SK-N-SH treated with all-trans-retinoic acid at 6 μM for 48 hours (cell line): ENCODE measurements around the gene MMEL1.

ENCODE experiments used
- ATAC-seq: fragments of 200-7000 bp; cut with Tn5 transposase; 3 replicates; pipeline ENCODE4 v1.9.1; 2020; ENCODE audit warnings: mild to moderate bottlenecking, moderate library complexity
- ARNTL ChIP-seq: fragments of 450-650 bp; formaldehyde crosslinking; IDR thresholded peaks from 2 replicates; pipeline ENCODE4 v1.5.0; 2020; ENCODE audit warnings: low read depth, mild to moderate bottlenecking, moderate library complexity, borderline replicate concordance
- BACH2 ChIP-seq: fragments of 250-450 bp; sonication (Bioruptor Pico); IDR thresholded peaks from 2 replicates; pipeline ENCODE4 v1.9.0; 2021; ENCODE audit warnings: mild to moderate bottlenecking, borderline replicate concordance
- ESRRG ChIP-seq: fragments of 250-450 bp; sonication (Bioruptor Pico); IDR thresholded peaks from 2 replicates; pipeline ENCODE4 v1.6.1; 2021; ENCODE audit warnings: mild to moderate bottlenecking
- GLIS3 ChIP-seq: fragments of 250-450 bp; sonication (Bioruptor Pico); IDR thresholded peaks from 2 replicates; pipeline ENCODE4 v1.5.0; 2020; ENCODE audit warnings: mild to moderate bottlenecking, moderate library complexity
- ISL1 ChIP-seq: fragments of 250-450 bp; sonication (Bioruptor Pico); IDR thresholded peaks from 2 replicates; pipeline ENCODE4 v2.1.2; 2022; ENCODE audit warnings: mild to moderate bottlenecking, moderate library complexity
- OSR1 ChIP-seq: fragments of 250-450 bp; sonication (Bioruptor Pico); IDR thresholded peaks from 2 replicates; pipeline ENCODE4 v1.8.0; 2022; ENCODE audit warnings: moderate library complexity, mild to moderate bottlenecking, inconsistent platforms
- PPARA ChIP-seq: fragments of 250-450 bp; sonication (Bioruptor Pico); IDR thresholded peaks from 2 replicates; pipeline ENCODE4 v1.5.0; 2020; ENCODE audit warnings: mild to moderate bottlenecking, borderline replicate concordance
- RARB ChIP-seq: fragments of 250-450 bp; sonication (Bioruptor Pico); IDR thresholded peaks from 2 replicates; pipeline ENCODE4 v1.8.0; 2021; ENCODE audit warnings: mild to moderate bottlenecking, moderate library complexity
- SNAI2 ChIP-seq: fragments of 250-450 bp; sonication (Bioruptor Pico); IDR thresholded peaks from 2 replicates; pipeline ENCODE4 v1.5.0; 2020; ENCODE audit warnings: mild to moderate bottlenecking, moderate library complexity
- TCF4 ChIP-seq: fragments of 250-450 bp; sonication (Bioruptor Pico); IDR thresholded peaks from 2 replicates; pipeline ENCODE4 v1.8.0; 2021; ENCODE audit warnings: mild to moderate bottlenecking, moderate library complexity, borderline replicate concordance
- TOX ChIP-seq: fragments of 250-450 bp; sonication (Bioruptor Pico); IDR thresholded peaks from 2 replicates; pipeline ENCODE4 v1.8.0; 2021; ENCODE audit warnings: mild to moderate bottlenecking, moderate library complexity, borderline replicate concordance
- ZC3H10 ChIP-seq: fragments of 250-450 bp; sonication (Bioruptor Pico); IDR thresholded peaks from 2 replicates; pipeline ENCODE4 v1.5.1; 2021; ENCODE audit warnings: mild to moderate bottlenecking, moderate library complexity
- ZFP3 ChIP-seq: fragments of 250-450 bp; sonication (Bioruptor Pico); IDR thresholded peaks from 2 replicates; pipeline ENCODE4 v1.5.0; 2020; ENCODE audit warnings: mild to moderate bottlenecking, moderate library complexity
- ZFP30 ChIP-seq: fragments of 450-650 bp; formaldehyde crosslinking; IDR thresholded peaks from 2 replicates; pipeline ENCODE4 v1.5.0; 2022; ENCODE audit warnings: mild to moderate bottlenecking, moderate library complexity
- ZNF565 ChIP-seq: fragments of 450-650 bp; formaldehyde crosslinking; conservative IDR thresholded peaks from 2 replicates; pipeline ENCODE4 v1.5.0; 2020; ENCODE audit warnings: low read depth, mild to moderate bottlenecking, moderate library complexity
- ZNF70 ChIP-seq: fragments of 450-650 bp; formaldehyde crosslinking; IDR thresholded peaks from 2 replicates; pipeline ENCODE4 v1.5.0; 2020; ENCODE audit warnings: mild to moderate bottlenecking, moderate library complexity
- ZNF8 ChIP-seq: fragments of 450-650 bp; formaldehyde crosslinking; IDR thresholded peaks from 2 replicates; pipeline ENCODE4 v1.5.0; 2020; ENCODE audit warnings: mild to moderate bottlenecking, moderate library complexity
- TF ChIP-seq, protein P1 (sequence below): fragments of 250-450 bp; sonication (Bioruptor Pico); IDR thresholded peaks from 2 replicates; pipeline ENCODE4 v1.8.0; 2020; ENCODE audit warnings: mild to moderate bottlenecking, moderate library complexity, borderline replicate concordance
- TF ChIP-seq, protein P2 (sequence below): fragments of 250-450 bp; sonication (Bioruptor Pico); IDR thresholded peaks from 2 replicates; pipeline ENCODE4 v1.5.1; 2021; ENCODE audit warnings: mild to moderate bottlenecking, moderate library complexity
- TF ChIP-seq, protein P3 (sequence below): fragments of 250-450 bp; sonication (Bioruptor Pico); IDR thresholded peaks from 2 replicates; pipeline ENCODE4 v1.5.0; 2020; ENCODE audit warnings: mild to moderate bottlenecking, moderate library complexity
- TF ChIP-seq, protein P4 (sequence below): fragments of 250-450 bp; sonication (Bioruptor Pico); IDR thresholded peaks from 2 replicates; pipeline ENCODE4 v1.5.1; 2020; ENCODE audit warnings: low read depth, mild to moderate bottlenecking, moderate library complexity
- TF ChIP-seq, protein P5 (sequence below): fragments of 250-450 bp; sonication (Bioruptor Pico); IDR thresholded peaks from 2 replicates; pipeline ENCODE4 v1.8.0; 2021; ENCODE audit warnings: low read depth, mild to moderate bottlenecking, moderate library complexity, borderline replicate concordance

Gene MMEL1

DNA sequence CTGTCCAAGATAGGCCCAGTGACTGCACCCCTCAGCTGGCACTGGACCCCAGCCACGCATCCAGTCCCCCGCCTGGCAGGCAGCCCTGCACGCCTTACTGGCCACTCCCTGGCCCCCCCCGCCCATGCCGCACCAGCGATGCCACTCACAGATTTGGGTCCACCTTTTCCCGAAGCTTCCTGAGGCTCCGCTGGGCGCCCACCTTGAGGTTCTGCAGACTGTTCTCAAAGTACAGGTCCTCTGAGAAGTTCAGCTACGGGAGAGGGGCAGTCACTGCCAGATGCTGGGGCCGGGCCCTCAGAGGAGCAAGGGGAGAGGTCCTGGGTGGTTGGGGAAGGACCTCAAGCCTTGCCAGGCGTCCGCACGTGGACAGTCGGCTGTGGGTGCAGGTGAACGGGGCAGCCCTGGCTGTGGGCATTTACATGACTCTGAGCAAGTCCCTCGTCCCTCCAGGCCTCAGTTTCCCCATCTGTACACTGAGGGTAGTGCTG lies 38.1 kb downstream of the MMEL1 start (continued):
- TF ChIP-seq, protein P1, sequence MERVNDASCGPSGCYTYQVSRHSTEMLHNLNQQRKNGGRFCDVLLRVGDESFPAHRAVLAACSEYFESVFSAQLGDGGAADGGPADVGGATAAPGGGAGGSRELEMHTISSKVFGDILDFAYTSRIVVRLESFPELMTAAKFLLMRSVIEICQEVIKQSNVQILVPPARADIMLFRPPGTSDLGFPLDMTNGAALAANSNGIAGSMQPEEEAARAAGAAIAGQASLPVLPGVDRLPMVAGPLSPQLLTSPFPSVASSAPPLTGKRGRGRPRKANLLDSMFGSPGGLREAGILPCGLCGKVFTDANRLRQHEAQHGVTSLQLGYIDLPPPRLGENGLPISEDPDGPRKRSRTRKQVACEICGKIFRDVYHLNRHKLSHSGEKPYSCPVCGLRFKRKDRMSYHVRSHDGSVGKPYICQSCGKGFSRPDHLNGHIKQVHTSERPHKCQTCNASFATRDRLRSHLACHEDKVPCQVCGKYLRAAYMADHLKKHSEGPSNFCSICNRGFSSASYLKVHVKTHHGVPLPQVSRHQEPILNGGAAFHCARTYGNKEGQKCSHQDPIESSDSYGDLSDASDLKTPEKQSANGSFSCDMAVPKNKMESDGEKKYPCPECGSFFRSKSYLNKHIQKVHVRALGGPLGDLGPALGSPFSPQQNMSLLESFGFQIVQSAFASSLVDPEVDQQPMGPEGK (CRISPR knock-in tag), result no peak
- TF ChIP-seq, protein P2, sequence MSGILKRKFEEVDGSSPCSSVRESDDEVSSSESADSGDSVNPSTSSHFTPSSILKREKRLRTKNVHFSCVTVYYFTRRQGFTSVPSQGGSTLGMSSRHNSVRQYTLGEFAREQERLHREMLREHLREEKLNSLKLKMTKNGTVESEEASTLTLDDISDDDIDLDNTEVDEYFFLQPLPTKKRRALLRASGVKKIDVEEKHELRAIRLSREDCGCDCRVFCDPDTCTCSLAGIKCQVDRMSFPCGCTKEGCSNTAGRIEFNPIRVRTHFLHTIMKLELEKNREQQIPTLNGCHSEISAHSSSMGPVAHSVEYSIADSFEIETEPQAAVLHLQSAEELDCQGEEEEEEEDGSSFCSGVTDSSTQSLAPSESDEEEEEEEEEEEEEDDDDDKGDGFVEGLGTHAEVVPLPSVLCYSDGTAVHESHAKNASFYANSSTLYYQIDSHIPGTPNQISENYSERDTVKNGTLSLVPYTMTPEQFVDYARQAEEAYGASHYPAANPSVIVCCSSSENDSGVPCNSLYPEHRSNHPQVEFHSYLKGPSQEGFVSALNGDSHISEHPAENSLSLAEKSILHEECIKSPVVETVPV (CRISPR knock-in tag), result no peak
- TF ChIP-seq GLIS3 (CRISPR knock-in tag) (no peak), ISL1 (CRISPR knock-in tag) (no peak), ZFP3 (no peak), ZNF8 (CRISPR knock-in tag) (no peak), TOX (CRISPR knock-in tag) (no peak), ZC3H10 (no peak)

DNA sequence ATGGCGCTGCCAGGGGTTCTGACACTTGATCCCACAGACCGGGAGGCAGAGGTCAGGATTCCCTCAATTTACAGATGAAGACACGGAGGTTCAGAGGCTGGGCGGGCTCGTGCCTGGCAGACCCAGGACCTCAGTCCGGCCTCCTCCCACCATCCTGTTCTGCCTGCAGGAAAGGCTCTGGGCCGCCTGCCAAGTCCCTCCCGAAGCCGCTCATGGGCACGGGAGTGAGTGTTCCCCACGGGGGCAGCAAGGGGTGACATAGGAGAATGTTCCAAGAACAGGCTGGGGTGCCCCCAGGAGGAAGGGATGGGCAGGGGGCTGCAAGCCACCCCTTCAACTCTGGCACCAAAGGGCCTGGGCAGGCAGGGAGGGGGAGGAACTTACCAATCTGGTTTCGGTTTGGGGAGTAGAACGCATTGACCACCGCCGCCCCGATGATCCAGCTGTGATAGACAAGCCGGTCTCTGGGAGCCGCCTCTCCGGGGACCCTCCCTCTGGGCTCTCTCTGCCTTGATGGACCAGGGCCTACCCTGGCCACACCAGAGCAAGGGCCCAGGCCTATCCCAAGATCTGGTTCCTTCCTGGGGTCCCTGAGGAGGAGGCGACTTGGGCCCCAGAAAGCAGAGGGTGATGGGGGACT lies 38.7 kb downstream of the MMEL1 start:
- TF ChIP-seq RARB (no peak), ZFP3 (no peak), ARNTL (no peak)
- TF ChIP-seq, protein P1 (CRISPR knock-in tag), result no peak
- TF ChIP-seq, protein P2 (CRISPR knock-in tag), result no peak

DNA sequence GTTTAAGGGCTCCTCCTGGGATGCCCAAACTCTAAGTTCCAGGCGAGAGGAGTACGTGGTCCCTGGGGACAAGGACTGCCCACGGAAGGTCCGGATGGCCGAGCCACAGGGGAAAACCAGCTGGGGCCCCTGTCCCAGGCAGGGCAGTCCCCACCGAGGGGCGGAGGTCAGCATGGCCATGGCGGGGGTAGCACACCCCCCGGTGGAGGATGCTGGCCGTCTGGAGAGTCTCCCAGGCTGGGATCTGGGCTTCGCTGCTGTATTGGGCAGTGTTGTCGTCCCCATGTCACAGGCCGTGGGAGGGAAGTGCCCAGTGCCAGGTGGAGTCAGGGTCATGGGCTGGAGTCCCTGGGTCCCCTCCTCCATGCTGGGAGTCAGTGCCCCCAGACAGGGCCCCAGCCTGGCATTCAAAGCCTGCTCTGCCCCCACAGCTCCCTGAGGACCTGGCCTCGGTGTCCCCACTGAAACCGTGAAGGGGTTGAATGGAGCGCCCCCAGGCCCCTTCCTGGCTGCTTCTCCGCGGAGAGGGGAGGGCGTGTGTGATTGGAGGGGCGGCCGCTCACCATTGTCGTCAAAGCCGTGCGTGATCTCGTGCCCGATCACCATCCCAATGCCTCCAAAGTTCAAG lies 39.5 kb downstream of the MMEL1 start:
- TF ChIP-seq, protein P3, sequence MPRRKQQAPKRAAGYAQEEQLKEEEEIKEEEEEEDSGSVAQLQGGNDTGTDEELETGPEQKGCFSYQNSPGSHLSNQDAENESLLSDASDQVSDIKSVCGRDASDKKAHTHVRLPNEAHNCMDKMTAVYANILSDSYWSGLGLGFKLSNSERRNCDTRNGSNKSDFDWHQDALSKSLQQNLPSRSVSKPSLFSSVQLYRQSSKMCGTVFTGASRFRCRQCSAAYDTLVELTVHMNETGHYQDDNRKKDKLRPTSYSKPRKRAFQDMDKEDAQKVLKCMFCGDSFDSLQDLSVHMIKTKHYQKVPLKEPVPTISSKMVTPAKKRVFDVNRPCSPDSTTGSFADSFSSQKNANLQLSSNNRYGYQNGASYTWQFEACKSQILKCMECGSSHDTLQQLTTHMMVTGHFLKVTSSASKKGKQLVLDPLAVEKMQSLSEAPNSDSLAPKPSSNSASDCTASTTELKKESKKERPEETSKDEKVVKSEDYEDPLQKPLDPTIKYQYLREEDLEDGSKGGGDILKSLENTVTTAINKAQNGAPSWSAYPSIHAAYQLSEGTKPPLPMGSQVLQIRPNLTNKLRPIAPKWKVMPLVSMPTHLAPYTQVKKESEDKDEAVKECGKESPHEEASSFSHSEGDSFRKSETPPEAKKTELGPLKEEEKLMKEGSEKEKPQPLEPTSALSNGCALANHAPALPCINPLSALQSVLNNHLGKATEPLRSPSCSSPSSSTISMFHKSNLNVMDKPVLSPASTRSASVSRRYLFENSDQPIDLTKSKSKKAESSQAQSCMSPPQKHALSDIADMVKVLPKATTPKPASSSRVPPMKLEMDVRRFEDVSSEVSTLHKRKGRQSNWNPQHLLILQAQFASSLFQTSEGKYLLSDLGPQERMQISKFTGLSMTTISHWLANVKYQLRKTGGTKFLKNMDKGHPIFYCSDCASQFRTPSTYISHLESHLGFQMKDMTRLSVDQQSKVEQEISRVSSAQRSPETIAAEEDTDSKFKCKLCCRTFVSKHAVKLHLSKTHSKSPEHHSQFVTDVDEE (CRISPR knock-in tag), result no peak
- TF ChIP-seq ARNTL, result no peak
- no peak for TF ChIP-seq ESRRG (CRISPR knock-in tag)
- TF ChIP-seq, protein P4, sequence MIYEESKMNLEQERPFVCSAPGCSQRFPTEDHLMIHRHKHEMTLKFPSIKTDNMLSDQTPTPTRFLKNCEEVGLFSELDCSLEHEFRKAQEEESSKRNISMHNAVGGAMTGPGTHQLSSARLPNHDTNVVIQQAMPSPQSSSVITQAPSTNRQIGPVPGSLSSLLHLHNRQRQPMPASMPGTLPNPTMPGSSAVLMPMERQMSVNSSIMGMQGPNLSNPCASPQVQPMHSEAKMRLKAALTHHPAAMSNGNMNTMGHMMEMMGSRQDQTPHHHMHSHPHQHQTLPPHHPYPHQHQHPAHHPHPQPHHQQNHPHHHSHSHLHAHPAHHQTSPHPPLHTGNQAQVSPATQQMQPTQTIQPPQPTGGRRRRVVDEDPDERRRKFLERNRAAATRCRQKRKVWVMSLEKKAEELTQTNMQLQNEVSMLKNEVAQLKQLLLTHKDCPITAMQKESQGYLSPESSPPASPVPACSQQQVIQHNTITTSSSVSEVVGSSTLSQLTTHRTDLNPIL (CRISPR knock-in tag), result no peak
- TF ChIP-seq OSR1, result no peak
- TF ChIP-seq ZNF70 (CRISPR knock-in tag), result no peak
- no peak for TF ChIP-seq ZFP3
- TF ChIP-seq GLIS3 (CRISPR knock-in tag), result no peak
- no peak for TF ChIP-seq ZFP30 (CRISPR knock-in tag)
- no peak for TF ChIP-seq ISL1 (CRISPR knock-in tag)
- TF ChIP-seq SNAI2, result no peak
- TF ChIP-seq ZNF565 (CRISPR knock-in tag), result no peak
- no peak for TF ChIP-seq TOX (CRISPR knock-in tag)
- TF ChIP-seq, protein P5, sequence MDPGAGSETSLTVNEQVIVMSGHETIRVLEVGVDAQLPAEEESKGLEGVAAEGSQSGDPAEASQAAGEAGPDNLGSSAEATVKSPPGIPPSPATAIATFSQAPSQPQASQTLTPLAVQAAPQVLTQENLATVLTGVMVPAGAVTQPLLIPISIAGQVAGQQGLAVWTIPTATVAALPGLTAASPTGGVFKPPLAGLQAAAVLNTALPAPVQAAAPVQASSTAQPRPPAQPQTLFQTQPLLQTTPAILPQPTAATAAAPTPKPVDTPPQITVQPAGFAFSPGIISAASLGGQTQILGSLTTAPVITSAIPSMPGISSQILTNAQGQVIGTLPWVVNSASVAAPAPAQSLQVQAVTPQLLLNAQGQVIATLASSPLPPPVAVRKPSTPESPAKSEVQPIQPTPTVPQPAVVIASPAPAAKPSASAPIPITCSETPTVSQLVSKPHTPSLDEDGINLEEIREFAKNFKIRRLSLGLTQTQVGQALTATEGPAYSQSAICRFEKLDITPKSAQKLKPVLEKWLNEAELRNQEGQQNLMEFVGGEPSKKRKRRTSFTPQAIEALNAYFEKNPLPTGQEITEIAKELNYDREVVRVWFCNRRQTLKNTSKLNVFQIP, result no peak
- TF ChIP-seq TCF4 (CRISPR knock-in tag), result no peak
- no peak for TF ChIP-seq PPARA (CRISPR knock-in tag)
- TF ChIP-seq BACH2 (CRISPR knock-in tag), result no peak
- TF ChIP-seq RARB, result no peak
- ATAC-seq, result no peak

More for the DNA sequence above, 38.7 kb downstream of the MMEL1 start:
- peak; percentile 59 for ATAC-seq
